WTC11 (cell line): ENCODE results near the gene MEGF6. TPM values are rescaled to one million over a fixed set of nuclear protein-coding genes. Genes with fewer than 3 reads are reported as not detected.

Source experiments
- ATAC-seq: fragments of 200-7000 bp; cut with Tn5 transposase; 2 replicates; pipeline ENCODE4 v1.10.0; 2021; ENCODE audit warnings: mild to moderate bottlenecking, moderate library complexity
- CTCF ChIA-PET: fragments of 300-600 bp; sonication (Branson Sonifier 250); formaldehyde crosslinking; loops from one replicate; lab custom pipeline; 2021; ENCODE audit warnings: antibody characterized with exemption; lab: Charles Lee
- POLR2A ChIA-PET: fragments of 350-600 bp; sonication (Branson Sonifier 250); formaldehyde crosslinking; loops from one replicate; lab custom pipeline; 2021; ENCODE audit warnings: antibody characterized with exemption; lab: Charles Lee
- DNase-seq: peaks from one replicate; pipeline ENCODE4 v3.0.0; 2021; ENCODE audit warnings: low spot score
- H3K27ac Mint-ChIP-seq: 2 replicates; pipeline ENCODE4 v1.8.0; 2021; ENCODE audit warnings: mixed read lengths
- H3K27me3 Mint-ChIP-seq: 2 replicates; pipeline ENCODE4 v1.8.0; 2021; ENCODE audit warnings: low read depth, mild to moderate bottlenecking, moderate library complexity, mixed read lengths
- H3K36me3 Mint-ChIP-seq: 2 replicates; pipeline ENCODE4 v1.8.0; 2021; ENCODE audit warnings: mixed read lengths
- H3K4me1 Mint-ChIP-seq: 2 replicates; pipeline ENCODE4 v1.8.0; 2022; ENCODE audit warnings: mixed read lengths
- H3K4me3 Mint-ChIP-seq: 2 replicates; pipeline ENCODE4 v1.8.0; 2021; ENCODE audit warnings: mild to moderate bottlenecking, moderate library complexity, mixed read lengths
- H3K9me3 Mint-ChIP-seq: 2 replicates; pipeline ENCODE4 v1.8.0; 2021; ENCODE audit warnings: mixed read lengths
- ATF1 ChIP-seq: sonication (generic); formaldehyde crosslinking; IDR thresholded peaks from 2 replicates; pipeline ENCODE4 v1.8.1; 2023; ENCODE audit warnings: mild to moderate bottlenecking, moderate library complexity, missing genetic modification reagents
- CBFB ChIP-seq: sonication (generic); formaldehyde crosslinking; IDR thresholded peaks from 2 replicates; pipeline ENCODE4 v1.8.1; 2022; ENCODE audit warnings: mild to moderate bottlenecking, low read depth, missing genetic modification reagents
- CREB1 ChIP-seq: sonication (generic); formaldehyde crosslinking; IDR thresholded peaks from 2 replicates; pipeline ENCODE4 v1.8.0; 2023; ENCODE audit warnings: mild to moderate bottlenecking, missing genetic modification reagents
- CREM ChIP-seq: sonication (generic); formaldehyde crosslinking; IDR thresholded peaks from 2 replicates; pipeline ENCODE4 v1.8.1; 2022; ENCODE audit warnings: mild to moderate bottlenecking, missing genetic modification reagents, moderate library complexity
- ERG ChIP-seq: fragments of 250-450 bp; sonication (Bioruptor Pico); IDR thresholded peaks from 2 replicates; pipeline ENCODE4 v1.8.0; 2021; ENCODE audit warnings: mild to moderate bottlenecking
- JUN ChIP-seq: sonication (generic); formaldehyde crosslinking; IDR thresholded peaks from 2 replicates; pipeline ENCODE4 v1.8.0; 2023; ENCODE audit warnings: mild to moderate bottlenecking, missing genetic modification reagents
- NFATC4 ChIP-seq: fragments of 250-450 bp; sonication (Bioruptor Pico); IDR thresholded peaks from 2 replicates; pipeline ENCODE4 v1.9.0; 2021; ENCODE audit warnings: mild to moderate bottlenecking
- NFE2L1 ChIP-seq: sonication (generic); formaldehyde crosslinking; IDR thresholded peaks from 2 replicates; pipeline ENCODE4 v1.8.1; 2023; ENCODE audit warnings: missing genetic modification reagents
- PRRX2 ChIP-seq: fragments of 250-450 bp; sonication (Bioruptor Pico); IDR thresholded peaks from 2 replicates; pipeline ENCODE4 v1.8.0; 2021; ENCODE audit warnings: mild to moderate bottlenecking
- RELA ChIP-seq: sonication (generic); formaldehyde crosslinking; IDR thresholded peaks from 2 replicates; pipeline ENCODE4 v1.8.1; 2022; ENCODE audit warnings: missing genetic modification reagents, mild to moderate bottlenecking, borderline replicate concordance
- SMAD3 ChIP-seq: sonication (generic); formaldehyde crosslinking; IDR thresholded peaks from 2 replicates; pipeline ENCODE4 v1.8.0; 2022; ENCODE audit warnings: missing genetic modification reagents, mild to moderate bottlenecking, borderline replicate concordance
- SMAD4 ChIP-seq: sonication (generic); formaldehyde crosslinking; IDR thresholded peaks from 2 replicates; pipeline ENCODE4 v1.8.0; 2022; ENCODE audit warnings: mild to moderate bottlenecking, missing genetic modification reagents
- TEAD4 ChIP-seq: sonication (generic); formaldehyde crosslinking; IDR thresholded peaks from 2 replicates; pipeline ENCODE4 v1.8.0; 2022; ENCODE audit warnings: mild to moderate bottlenecking, missing genetic modification reagents
- ZMAT4 ChIP-seq: fragments of 250-450 bp; sonication (Bioruptor Pico); IDR thresholded peaks from 2 replicates; pipeline ENCODE4 v1.9.0; 2021; ENCODE audit warnings: mild to moderate bottlenecking
- ZNF219 ChIP-seq: sonication (generic); formaldehyde crosslinking; IDR thresholded peaks from 2 replicates; pipeline ENCODE4 v1.8.0; 2023; ENCODE audit warnings: missing genetic modification reagents, mild to moderate bottlenecking, borderline replicate concordance
- ZNF396 ChIP-seq: fragments of 250-450 bp; sonication (Bioruptor Pico); IDR thresholded peaks from 2 replicates; pipeline ENCODE4 v1.8.0; 2021; ENCODE audit warnings: mild to moderate bottlenecking, moderate library complexity, borderline replicate concordance
- ZNF416 ChIP-seq: fragments of 250-450 bp; sonication (Bioruptor Pico); IDR thresholded peaks from 2 replicates; pipeline ENCODE4 v1.9.0; 2021; ENCODE audit warnings: mild to moderate bottlenecking, inconsistent platforms
- ZNF671 ChIP-seq: fragments of 250-450 bp; sonication (Bioruptor Pico); IDR thresholded peaks from 2 replicates; pipeline ENCODE4 v1.8.0; 2021; ENCODE audit warnings: mild to moderate bottlenecking
- ZSCAN18 ChIP-seq: fragments of 250-450 bp; sonication (Bioruptor Pico); IDR thresholded peaks from 2 replicates; pipeline ENCODE4 v2.1.2; 2022; ENCODE audit warnings: mild to moderate bottlenecking, moderate library complexity
- total RNA-seq: library from RNA; stranded (reverse); gene quantifications from 3 replicates; pipeline ENCODE4 v1.2.3, GENCODE V29; 2021
- TF ChIP-seq, protein P1 (sequence below): sonication (generic); formaldehyde crosslinking; conservative IDR thresholded peaks from 2 replicates; pipeline ENCODE4 v1.8.1; 2023; ENCODE audit warnings: mild to moderate bottlenecking, low read depth, missing genetic modification reagents, moderate library complexity
- TF ChIP-seq, protein P2 (sequence below): sonication (generic); formaldehyde crosslinking; IDR thresholded peaks from 2 replicates; pipeline ENCODE4 v1.8.0; 2022; ENCODE audit warnings: missing genetic modification reagents

Gene MEGF6
- total RNA-seq, 1 experiment from 2014 or later = 24.9 TPM

GRCh38 chr1:3497521-3497920, 113.8 kb downstream of the MEGF6 start:
- H3K36me3 Mint-ChIP-seq = no peaks in the 10 kb centered on the region
- no peak overlapping the region for H3K27ac Mint-ChIP-seq
- DNase-seq (no peak), ATAC-seq (no peak)
- CTCF ChIA-PET = interaction anchor here (1.9 kb wide), 1 partner anchor 21 kb away, joined by 7 read pairs; no protein-coding TSS in a partner anchor
- TF ChIP-seq CREB1 (CRISPR knock-in tag) (no peak), NFATC4 (CRISPR knock-in tag) (no peak), ZNF671 (no peak), SMAD4 (no peak), ZMAT4 (CRISPR knock-in tag) (no peak), ZSCAN18 (CRISPR knock-in tag) (no peak), ATF1 (no peak), NFE2L1 (CRISPR knock-in tag) (no peak), ZNF396 (no peak), PRRX2 (CRISPR knock-in tag) (no peak), ERG (CRISPR knock-in tag) (no peak), JUN (CRISPR knock-in tag) (no peak), TEAD4 (no peak), CBFB (CRISPR knock-in tag) (no peak), RELA (no peak)
- TF ChIP-seq, protein P1, sequence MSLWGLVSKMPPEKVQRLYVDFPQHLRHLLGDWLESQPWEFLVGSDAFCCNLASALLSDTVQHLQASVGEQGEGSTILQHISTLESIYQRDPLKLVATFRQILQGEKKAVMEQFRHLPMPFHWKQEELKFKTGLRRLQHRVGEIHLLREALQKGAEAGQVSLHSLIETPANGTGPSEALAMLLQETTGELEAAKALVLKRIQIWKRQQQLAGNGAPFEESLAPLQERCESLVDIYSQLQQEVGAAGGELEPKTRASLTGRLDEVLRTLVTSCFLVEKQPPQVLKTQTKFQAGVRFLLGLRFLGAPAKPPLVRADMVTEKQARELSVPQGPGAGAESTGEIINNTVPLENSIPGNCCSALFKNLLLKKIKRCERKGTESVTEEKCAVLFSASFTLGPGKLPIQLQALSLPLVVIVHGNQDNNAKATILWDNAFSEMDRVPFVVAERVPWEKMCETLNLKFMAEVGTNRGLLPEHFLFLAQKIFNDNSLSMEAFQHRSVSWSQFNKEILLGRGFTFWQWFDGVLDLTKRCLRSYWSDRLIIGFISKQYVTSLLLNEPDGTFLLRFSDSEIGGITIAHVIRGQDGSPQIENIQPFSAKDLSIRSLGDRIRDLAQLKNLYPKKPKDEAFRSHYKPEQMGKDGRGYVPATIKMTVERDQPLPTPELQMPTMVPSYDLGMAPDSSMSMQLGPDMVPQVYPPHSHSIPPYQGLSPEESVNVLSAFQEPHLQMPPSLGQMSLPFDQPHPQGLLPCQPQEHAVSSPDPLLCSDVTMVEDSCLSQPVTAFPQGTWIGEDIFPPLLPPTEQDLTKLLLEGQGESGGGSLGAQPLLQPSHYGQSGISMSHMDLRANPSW (CRISPR knock-in tag) = no peak
- TF ChIP-seq, all 79 proteins: peak for 0
- Mint-ChIP-seq H3K4me3 (no peak overlapping the region), H3K9me3 (no peaks in the 10 kb centered on the region), H3K27me3 (no peaks in the 10 kb centered on the region), H3K4me1 (no peaks in the 10 kb centered on the region)
- POLR2A ChIA-PET = no interaction called here

GRCh38 chr1:3496916-3497315, 114.4 kb downstream of the MEGF6 start:
- H3K4me1 Mint-ChIP-seq = no peaks in the 10 kb centered on the region
- H3K27me3 Mint-ChIP-seq = no peaks in the 10 kb centered on the region
- TF ChIP-seq RELA (no peak), SMAD3 (CRISPR knock-in tag) (no peak), CREM (CRISPR knock-in tag) (no peak), ZNF219 (CRISPR knock-in tag) (no peak), ZNF416 (CRISPR knock-in tag) (no peak)
- TF ChIP-seq, protein P2, sequence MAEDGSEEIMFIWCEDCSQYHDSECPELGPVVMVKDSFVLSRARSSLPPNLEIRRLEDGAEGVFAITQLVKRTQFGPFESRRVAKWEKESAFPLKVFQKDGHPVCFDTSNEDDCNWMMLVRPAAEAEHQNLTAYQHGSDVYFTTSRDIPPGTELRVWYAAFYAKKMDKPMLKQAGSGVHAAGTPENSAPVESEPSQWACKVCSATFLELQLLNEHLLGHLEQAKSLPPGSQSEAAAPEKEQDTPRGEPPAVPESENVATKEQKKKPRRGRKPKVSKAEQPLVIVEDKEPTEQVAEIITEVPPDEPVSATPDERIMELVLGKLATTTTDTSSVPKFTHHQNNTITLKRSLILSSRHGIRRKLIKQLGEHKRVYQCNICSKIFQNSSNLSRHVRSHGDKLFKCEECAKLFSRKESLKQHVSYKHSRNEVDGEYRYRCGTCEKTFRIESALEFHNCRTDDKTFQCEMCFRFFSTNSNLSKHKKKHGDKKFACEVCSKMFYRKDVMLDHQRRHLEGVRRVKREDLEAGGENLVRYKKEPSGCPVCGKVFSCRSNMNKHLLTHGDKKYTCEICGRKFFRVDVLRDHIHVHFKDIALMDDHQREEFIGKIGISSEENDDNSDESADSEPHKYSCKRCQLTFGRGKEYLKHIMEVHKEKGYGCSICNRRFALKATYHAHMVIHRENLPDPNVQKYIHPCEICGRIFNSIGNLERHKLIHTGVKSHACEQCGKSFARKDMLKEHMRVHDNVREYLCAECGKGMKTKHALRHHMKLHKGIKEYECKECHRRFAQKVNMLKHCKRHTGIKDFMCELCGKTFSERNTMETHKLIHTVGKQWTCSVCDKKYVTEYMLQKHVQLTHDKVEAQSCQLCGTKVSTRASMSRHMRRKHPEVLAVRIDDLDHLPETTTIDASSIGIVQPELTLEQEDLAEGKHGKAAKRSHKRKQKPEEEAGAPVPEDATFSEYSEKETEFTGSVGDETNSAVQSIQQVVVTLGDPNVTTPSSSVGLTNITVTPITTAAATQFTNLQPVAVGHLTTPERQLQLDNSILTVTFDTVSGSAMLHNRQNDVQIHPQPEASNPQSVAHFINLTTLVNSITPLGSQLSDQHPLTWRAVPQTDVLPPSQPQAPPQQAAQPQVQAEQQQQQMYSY (CRISPR knock-in tag) = no peak
- ATAC-seq (no peak), DNase-seq (no peak)
- ChIA-PET POLR2A (no interaction called here), CTCF (interaction anchor here (1.2 to 2.9 kb wide), 3 partner anchors 22 to 122 kb away, joined by 5 to 10 read pairs (median 7); no protein-coding TSS in a partner anchor)
- no peaks in the 10 kb centered on the region for H3K9me3 Mint-ChIP-seq
- H3K27ac Mint-ChIP-seq = no peak overlapping the region
- H3K4me3 Mint-ChIP-seq = no peak overlapping the region
- H3K36me3 Mint-ChIP-seq = no peaks in the 10 kb centered on the region
